Breast epithelium (tissue), 3 donors: ENCODE results near the gene ZZZ3.

Experiments
- POLR2A ChIP-seq: fragments of 450-650 bp; IDR thresholded peaks from one replicate; pipeline ENCODE4 v1.6.1; 2016; ENCODE audit warnings: antibody characterized with exemption, mild to moderate bottlenecking, moderate library complexity
- POLR2AphosphoS5 ChIP-seq, 3 donors: sonication (generic); formaldehyde crosslinking; IDR thresholded peaks; one replicate each; pipeline ENCODE4 v1.6.1; 2017; ENCODE audit warnings: antibody characterized with exemption in 3 of 3
- TF ChIP-seq, protein P1 (sequence below), 3 donors: fragments of 450-650 bp; IDR thresholded peaks; one replicate each; pipeline ENCODE4 v1.5.1; 2016 to 2017; ENCODE audit warnings: antibody characterized with exemption in 3 of 3, mild to moderate bottlenecking in 3 of 3, moderate library complexity in 3 of 3

DNA sequence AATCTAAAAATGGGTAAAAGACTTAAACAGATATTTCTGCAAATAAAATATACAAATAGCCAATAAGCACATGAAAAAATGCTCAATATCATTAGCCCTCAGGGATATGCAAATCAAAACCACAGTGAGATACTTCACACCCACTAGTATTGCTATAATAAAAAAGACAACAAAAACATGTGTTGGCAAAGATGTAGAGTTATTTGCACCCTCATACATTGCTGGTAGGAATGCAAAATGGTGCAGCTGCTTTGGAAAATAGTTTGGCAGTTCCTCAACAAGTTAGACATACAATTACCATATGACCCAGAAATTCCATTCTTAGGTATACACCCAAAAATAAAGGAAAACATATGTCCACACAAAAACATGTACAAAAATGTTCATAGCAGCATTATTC, 30.2 kb downstream of the ZZZ3 start:
- TF ChIP-seq, protein P1, sequence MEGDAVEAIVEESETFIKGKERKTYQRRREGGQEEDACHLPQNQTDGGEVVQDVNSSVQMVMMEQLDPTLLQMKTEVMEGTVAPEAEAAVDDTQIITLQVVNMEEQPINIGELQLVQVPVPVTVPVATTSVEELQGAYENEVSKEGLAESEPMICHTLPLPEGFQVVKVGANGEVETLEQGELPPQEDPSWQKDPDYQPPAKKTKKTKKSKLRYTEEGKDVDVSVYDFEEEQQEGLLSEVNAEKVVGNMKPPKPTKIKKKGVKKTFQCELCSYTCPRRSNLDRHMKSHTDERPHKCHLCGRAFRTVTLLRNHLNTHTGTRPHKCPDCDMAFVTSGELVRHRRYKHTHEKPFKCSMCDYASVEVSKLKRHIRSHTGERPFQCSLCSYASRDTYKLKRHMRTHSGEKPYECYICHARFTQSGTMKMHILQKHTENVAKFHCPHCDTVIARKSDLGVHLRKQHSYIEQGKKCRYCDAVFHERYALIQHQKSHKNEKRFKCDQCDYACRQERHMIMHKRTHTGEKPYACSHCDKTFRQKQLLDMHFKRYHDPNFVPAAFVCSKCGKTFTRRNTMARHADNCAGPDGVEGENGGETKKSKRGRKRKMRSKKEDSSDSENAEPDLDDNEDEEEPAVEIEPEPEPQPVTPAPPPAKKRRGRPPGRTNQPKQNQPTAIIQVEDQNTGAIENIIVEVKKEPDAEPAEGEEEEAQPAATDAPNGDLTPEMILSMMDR (IDR thresholded peaks at IDR 0.05) = no peak
- TF ChIP-seq POLR2A (no peak), POLR2AphosphoS5 (IDR thresholded peaks at IDR 0.05) (no peak)
